GM21390 (cell line): Measurements from ENCODE around the gene GNB1.
A peak's percentile ranks its signal among the peaks of the same experiment; 100 is the strongest.

Experiments
- ATAC-seq: cut with Tn5 transposase; IDR thresholded peaks from one replicate; pipeline ENCODE4 v1.9.1; 2021; ENCODE audit not compliant: unreplicated experiment

The GNB1 gene

DNA sequence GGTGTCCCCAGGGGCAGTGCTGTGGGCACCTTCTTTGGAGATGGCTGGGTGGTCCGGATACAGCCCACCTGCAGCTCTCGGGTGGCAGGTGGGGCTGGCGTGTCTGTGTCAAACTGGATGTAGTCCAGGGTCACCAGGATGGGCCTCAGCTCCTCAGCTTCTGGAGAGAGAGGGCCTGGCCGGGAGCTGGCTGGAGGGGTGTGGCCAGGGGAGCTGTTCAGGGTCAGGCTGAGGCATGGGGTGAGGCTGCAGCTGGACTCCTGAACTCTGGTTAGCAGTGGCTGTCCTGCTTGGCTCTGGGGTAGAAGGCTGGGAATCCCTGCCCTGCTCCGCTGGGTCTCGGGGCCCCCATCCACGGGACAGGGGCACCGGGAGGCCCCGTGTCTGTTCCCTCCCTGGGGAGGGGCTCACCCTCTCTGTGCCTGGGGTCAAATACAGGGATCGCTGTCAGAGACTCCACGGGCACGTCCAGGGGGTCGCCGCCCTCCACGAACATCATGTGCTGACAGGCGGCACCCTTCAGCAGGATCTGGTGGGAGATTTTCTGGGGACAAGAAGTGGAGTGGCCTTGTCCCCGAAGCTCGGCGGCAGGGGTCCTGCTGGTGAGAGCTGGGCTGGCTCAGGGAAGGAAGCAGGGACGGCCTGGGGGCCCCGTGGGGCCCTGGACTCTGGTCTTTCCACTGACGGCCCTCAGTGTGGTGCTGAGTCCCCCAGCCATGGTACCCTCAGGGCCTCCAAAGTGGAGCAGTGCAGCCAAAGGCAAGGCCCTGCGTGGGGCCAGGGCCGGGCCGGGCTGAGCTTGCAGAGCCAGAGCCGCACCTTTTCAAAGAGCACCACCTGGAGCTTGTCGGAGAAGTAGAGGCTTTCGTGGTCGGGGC lies 32.3 kb upstream of the GNB1 start:
- no peak for ATAC-seq

DNA sequence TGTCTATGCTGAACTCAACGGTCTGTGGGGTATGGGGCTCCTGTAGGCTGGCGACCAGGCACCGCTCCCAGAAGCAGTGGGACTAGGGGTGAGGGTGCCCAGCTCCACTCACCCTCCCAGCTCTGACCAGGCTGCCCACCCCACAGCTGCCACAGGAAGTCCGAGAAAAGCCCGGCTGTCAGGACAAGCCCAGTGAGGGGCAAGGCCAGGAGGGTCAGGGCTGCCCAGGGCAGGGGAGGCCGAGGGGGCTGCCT lies 31.7 kb upstream of the GNB1 start:
- no peak for ATAC-seq

DNA sequence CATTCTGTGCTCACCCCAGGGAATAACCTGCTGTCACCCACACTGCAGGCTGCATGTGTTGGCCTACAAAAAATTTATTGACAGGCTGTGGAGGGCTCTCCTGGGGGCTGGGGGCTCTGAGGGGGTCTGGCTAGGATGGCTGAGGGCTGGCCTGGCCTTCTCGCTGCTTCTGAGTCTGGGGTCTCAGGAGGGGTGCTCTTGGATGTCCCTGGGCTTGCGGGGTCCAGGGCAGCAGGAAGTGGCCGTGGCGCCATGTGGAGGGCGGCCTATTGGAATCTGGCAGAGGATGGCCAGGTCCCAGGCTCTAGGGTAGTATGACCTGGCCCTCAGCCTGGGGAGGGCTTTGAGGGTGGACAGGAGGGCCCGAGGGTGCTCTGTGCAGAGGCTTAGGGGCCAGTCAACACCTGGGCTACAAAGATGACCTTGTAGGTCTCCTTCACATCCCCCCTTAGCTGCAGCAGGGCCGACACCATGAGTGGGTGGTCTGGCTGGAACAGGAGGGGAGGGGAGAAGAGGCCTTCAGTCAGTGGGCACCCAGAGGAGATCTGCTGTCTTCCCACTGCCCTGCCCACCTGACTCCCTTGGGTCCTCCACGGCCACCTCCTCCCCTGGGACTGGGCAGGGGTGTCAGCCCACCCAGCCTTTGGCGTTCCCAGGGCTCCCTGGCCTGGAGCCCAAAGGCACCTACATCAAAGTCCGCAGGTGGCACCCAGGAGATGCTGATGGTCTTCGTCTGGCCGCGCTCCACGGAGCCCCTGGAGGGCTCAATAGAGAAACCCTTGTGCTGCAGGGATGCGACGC lies 31.2 kb upstream of the GNB1 start:
- ATAC-seq = no peak

- ATAC-seq = no peak
Observed at GRCh38 chr1:1921459-1921862, 30.6 kb upstream of the GNB1 start.

DNA sequence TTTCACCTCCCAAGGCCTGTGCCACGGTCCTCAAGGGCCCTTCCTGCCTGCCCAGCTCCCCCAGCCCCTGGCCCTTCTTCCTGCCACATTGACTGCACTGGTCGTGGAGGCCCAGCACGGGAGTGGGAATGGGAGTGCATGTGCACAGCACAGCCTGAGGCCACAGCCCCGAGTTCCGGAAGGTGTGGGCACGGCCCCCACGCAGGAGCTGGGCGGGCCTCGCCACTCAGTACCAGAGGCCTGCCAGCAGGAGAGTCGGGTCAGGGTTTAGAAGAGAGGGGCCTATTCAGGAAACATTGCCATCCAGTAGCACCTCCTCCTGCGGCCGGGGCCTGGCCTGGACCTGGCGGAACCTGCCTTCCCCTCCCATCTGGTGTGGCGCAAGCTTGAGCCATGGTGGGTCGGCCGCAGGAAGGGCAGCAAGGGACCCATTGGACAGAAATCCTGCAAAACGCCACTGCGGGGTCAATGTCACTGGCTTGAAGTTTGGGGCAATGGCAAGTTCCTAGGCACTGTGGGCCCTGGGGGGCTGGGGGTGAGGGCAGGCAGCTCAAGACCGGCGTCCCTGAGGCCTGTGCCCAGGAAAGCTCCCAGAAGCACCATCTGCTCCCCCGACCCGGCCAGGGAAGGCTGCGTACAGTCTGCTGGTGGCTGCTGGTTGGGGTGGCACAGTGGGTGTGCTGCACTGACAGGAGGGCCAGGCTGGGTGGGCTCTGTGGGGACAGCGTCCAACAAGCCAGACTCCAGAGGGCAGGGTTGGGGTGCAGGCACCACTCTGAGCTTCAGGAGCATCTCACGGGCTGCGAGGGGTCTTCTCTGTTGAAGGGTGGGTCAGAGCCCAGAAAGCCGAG lies 29.9 kb upstream of the GNB1 start:
- ATAC-seq = no peak

DNA sequence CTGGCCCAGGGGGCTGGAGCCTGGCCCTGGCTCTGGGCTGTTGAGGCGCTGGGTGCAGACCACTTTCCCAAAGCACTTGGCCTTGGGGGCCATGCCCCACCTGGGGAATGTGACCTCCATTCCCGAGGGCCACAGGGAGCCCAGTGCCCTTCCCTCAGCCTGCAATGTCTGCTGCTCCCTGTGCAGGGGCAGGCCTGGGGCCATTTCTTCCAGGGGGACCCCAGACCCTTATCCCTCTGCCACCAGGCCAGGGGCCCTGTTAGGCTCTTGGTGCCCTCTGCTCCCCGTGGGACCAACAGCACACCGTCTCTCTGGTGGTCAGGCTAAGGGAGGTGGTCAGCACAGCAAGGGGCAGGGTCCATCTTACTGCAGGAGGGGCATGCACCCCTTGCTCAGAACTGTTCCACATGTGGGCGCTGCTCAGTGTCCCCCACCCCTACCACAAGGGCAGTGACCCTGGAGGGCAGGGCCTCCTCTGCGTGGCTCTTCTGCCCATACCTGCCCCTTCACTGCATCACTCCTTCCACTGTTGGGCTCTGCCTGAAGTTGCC lies 29.2 kb upstream of the GNB1 start:
- no peak for ATAC-seq

GRCh38 chr1:1919304-1920056 lies 28.6 kb upstream of the GNB1 start:
- peak; percentile 73 for ATAC-seq

DNA sequence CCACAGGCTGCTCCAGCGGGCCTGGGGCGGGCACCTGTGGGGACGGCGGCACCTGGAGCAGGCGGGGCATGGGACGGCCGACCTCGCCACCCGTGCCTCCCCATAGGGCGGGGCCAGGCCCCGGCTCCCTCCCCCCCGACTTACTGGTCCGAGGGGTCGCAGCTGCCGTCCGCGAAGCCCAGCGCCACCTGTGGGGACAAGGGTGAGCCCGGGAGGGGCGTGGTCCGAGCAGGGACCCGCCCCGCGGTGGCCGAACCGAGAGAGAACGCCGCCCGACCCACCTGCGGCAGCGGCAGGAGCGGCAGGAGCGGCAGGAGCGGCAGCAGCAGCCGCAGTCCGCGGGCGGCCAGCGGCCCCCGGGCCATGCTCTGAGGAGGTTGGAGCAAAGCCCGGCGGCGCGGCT lies 28.0 kb upstream of the GNB1 start, which contains the start of gene TMEM52:
TSS of gene TMEM52 (minus strand) at position 379 of the 403 bp plus-strand sequence. CDS start at position 365, 14 bp downstream.
- ATAC-seq = peak; percentile 25

- ATAC-seq = no peak
Observed at GRCh38 chr1:1917995-1918900, 27.4 kb upstream of the GNB1 start.

DNA sequence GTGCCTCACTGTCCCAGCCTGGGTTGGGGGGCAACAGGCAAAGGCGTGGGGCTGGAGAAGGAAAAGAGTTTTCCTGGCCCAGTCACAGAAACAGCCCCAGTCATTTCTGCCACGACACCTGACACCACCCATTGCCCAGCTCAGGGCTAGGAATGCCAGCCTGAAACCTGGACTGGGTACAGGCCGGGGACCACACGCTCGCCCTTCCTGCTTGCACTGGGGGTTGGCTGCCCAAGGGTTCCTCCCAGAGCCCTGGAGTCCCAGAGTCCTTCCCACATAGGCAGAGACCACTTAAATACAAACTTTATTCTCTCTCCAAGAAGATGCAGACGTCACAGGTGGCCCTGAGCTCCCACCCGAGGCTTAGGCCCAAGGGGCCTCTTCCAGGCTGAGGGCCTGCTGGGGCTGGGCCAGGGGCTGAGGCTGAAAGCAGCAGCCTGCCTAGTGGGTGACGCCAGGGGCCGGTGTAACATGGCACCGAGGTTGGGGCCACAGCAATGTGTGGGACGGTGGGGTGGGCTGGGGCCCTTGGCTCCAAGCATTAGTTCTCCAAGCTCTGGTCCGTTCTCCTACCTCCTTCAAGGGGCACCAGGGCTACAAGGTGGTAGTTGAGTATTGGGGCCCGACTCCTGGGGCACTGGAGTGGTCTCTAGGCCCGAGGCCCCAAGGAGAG lies 26.6 kb upstream of the GNB1 start:
- no peak for ATAC-seq

DNA sequence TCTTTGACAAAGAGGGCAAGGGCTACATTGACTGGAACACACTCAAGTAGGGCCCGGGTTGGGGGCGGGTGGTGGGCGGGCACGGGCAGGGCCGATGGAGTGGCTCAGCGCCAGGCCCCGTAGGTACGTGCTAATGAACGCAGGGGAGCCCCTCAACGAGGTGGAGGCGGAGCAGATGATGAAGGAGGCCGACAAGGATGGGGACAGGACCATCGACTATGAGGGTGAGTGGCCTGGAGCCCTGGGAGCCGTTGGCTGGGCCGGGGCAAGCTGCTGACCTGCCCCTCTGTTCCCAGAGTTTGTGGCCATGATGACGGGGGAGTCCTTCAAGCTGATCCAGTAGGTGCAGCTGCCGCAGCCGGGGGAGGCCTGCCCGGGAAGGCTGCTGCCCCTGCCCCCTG lies 26.0 kb upstream of the GNB1 start:
- ATAC-seq = no peak

- ATAC-seq = no peak
Observed at GRCh38 chr1:1915911-1916840, 25.3 kb upstream of the GNB1 start.

DNA sequence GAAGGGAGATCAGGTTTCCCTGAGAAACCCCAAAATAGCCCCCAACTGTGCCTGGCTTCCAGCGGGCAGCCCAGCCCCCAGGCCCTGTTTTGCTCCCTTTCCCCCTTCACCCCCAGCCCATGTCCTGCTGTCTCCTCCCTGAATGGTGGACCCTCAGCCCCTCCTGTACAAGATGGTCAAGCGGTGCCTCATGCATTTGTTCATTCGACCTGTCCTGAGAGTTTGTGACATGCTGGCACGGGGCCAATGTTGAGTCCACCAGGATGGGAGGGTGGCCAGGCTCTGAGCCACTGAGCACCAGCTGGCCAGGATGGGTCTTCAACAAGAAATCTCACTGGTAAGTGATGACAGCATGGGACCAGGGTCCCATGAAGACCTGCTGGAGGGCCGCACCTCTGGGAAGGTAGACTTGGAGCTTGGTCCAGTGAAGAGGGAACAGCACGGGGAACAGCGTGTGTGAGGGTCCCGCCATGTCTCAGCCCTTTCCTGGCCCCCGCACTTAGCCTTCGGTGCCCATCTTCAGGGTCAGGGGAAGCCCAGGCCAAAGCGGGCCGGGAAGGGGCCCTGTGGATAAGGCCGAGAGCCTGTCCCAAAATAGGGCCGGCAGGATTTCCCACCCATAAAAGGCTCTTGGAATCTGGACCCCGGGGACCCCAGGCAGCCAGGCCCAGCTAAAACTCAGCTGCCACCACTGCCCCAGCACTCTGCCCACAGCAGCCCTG lies 24.2 kb upstream of the GNB1 start, which contains the start of gene CALML6:
TSS of gene CALML6 (plus strand) at position 290 of the 722 bp plus-strand sequence. CDS start at position 311, 21 bp downstream.
- no peak for ATAC-seq

DNA sequence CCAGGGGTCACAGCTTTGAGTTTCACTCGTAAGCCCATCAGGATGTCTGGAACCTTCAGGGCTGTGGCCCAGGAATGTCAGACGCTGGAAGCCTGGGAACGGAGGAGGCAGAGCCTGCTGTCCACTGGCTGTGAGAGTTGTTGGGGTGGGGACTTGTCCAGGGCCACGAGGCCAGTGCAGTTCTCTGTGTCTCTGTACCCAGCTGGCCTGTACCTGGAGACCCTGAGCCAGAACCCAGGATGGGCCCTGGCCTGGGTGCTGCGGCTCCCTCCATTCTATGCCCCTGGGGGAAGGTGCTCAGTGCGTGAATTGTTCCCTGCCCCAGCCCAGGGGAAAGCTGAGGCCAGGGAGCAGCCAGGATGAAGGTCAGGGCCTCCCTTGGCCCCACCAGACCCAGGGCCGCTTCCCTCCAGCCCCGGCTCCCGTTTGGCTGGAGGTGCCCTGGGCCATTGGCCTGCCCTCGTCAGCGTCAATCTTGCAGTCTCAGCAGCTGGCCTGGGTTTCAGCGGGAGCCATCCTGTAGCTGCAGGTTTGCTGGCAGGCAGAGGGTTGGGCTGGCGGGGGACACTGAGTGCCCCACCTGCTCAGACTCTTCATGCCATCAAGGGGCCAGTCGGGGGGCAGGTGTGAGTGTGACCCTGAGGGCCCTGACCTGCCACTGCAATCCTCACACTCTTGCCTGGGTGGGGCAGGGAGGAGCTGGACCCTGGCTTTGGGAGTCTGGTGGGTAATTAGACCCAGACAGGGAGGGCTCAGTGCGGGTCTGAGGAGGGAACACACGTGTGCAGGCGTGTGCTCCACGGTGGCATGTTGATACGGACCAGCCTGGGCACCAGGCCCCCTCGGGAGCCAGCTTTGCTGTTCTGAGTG lies 23.4 kb upstream of the GNB1 start:
- no peak for ATAC-seq

GRCh38 chr1:1911350-1912041 lies 20.6 kb upstream of the GNB1 start:
- ATAC-seq = no peak
